Dermis blood vessel endothelial cell (primary cell): ENCODE measurements around the gene ARHGEF10L. TPM values are rescaled to one million over a fixed set of nuclear protein-coding genes. Genes with fewer than 3 reads are reported as not detected.
A peak's percentile ranks its signal among the peaks of the same experiment; 100 is the strongest.

Source experiments
- DNase-seq: peaks from one replicate; pipeline ENCODE4 v3.0.0; 2010
- total RNA-seq: library from RNA; depleted of rRNA; stranded (reverse); fragments of >200 nt; gene quantifications from 2 replicates; pipeline ENCODE4 v1.2.3, GENCODE V29; 2014

Gene ARHGEF10L
- total RNA-seq, 1 donor from 2014 or later: 0.85 TPM

DNA sequence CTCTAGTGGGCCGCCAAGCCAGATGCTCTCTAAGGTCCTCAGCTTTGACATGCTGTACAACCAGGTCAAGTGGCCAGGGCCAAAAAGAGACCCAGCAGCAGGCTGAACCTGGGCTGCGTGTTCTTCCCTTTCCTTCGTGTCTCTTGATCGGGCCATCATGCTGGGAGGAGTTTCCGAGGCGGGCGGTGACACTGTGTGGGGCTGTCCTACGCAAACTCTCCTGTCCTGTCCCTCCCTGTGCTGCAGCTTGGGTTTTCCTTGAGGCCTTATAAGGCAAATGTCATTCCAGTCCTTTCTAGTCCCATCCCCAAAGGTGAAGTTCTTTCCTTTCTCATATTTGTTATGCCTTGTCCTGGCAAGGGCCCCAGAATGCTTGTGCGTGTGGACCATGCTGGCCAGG, 56.7 kb downstream of the ARHGEF10L start:
- no peak for DNase-seq

DNA sequence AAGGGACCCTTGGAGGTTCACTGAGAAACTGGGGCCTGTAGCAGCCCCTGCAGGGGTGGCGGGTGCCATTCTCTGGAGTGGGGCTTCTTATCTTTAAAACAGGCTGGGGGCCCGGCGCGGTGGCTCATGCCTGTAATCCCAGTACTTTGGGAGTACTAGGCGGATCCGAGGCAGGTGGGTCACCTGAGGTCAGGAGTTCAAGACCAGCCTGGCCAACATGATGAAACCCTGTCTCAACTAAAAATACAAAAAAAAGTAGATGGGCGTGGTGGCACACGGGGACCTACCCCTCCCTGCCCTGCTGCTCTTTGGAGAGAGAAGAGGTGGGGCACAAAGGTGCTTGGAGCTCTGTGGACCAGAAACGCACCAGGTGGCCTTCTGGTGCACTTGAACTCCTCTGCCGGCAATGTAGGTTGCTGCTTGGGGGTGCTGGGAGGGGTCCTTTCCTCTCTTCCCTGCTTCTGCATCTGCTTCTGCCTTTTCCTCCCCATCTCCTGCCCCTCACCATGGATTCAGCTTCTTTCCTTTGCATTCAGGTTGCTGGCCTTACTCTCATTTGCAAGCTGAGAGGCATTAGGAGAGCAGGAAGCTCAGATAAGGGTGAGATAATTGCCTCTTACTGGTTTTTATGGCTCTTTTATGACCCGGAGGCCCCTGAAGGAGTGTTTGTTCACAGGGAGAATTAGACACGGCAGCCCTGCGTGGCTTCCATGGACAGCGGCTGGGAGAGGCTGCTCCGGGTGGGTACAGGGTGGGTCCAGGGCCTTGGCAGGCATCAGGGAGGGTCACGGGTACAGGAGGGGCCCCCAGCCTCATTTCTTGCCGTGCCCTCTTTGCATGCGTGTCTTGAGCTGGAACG, 57.4 kb downstream of the ARHGEF10L start:
- no peak for DNase-seq

DNA sequence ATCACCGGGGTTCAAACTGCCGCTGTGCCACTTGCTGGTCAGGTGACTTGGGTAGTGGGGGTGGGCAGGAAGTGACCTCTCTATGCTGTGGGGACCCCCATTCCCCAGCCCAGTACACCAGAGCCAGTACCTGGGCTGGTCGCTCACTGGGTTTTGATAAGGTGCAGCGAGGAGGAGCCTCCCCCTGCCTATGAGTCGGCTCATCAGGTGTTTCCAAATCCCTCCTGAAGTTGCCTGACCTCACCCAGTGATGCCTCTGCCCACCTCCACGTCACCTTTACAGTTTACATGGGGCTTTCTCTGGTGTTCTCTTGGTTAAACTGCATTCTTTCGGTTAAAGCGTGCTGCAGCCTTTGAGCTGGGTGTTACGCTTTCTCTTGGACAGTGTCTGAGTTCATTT, 58.2 kb downstream of the ARHGEF10L start:
- DNase-seq: no peak

DNA sequence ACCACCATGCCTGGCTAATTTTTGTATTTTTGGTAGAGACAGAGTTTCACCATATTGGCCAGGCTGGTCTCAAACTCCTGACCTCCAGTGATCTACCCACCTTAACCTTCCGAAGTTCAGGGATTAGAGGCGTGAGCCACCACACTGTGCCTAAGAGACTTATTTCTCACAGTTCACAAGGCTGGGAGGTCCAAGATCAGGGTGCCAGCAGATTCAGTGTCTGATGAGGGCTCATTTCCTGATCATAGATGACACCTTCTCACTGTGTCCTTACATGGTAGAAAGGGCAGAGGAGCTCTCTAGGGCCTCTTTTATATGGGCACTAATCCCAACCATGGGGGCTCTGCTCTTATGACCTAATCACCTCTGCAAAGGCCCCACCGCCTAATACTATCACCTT, 58.8 kb downstream of the ARHGEF10L start:
- no peak for DNase-seq

DNA sequence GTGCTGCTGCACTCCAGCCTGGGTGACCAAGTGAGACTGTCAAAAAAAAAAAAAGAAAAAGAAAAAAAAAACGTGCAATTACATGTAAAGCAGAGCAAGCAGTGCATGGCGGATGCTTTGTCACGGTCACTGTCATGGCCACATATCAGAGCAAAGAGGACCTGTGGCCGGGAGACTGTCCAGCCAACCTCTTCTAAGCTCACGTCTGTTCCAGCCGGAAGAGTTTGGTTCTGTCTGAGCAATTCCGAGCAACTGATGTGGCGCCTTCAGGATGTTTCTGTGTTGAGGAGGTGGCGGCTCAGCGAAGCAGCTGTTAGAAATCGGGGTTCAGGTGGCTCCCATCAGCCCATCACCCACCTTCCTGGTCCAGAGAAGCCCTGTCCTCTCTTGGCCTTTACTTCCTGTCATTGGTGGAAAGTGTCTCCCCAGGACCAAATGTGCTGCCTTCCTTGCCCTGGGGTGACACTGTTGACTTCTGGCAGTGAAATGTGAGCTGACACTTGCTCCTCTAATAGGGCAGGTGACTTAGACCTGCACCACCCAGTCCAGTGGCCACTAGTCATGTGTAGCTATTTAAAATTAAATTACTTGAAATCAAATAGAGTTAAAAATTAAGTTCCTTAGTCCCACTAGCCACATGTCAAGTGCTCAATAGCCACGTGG, 59.9 kb downstream of the ARHGEF10L start:
- no peak for DNase-seq

DNA sequence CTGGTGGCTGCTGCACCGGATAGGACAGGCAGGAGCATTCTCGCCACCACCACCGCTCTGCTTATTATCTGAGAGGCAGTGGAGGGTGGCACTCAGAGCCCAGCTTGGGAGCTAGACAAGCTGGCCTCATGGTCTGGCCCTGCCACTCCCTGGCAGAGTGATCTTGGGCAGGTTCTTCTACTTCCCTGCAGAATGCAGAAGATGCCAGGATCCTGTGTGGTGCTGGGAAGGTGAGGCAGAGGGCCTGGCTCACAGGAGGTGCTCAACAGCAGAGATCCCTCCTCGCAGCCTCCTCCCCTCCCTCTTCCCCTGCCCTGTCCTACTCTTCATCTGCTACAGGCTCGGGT, 60.4 kb downstream of the ARHGEF10L start:
- no peak for DNase-seq

DNA sequence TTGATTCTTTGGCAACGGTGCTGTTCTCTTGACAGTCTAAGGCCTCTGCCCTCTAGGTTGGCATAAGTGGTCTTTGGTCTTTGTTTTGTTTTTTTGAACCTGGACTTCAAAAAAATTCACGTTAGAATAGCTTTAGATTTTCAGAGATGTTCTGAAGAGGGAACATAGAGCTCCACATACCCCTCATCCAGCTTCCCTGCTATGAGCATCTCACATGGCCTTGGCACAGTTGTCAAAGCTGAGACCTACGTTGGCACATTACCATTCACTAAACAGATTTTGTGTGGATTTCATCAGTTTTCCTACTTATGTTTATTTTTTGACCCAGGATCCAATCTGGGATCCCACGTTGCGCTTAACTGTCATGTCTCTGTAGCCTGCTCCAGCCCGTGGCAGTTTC, 60.8 kb downstream of the ARHGEF10L start:
- no peak for DNase-seq

DNA sequence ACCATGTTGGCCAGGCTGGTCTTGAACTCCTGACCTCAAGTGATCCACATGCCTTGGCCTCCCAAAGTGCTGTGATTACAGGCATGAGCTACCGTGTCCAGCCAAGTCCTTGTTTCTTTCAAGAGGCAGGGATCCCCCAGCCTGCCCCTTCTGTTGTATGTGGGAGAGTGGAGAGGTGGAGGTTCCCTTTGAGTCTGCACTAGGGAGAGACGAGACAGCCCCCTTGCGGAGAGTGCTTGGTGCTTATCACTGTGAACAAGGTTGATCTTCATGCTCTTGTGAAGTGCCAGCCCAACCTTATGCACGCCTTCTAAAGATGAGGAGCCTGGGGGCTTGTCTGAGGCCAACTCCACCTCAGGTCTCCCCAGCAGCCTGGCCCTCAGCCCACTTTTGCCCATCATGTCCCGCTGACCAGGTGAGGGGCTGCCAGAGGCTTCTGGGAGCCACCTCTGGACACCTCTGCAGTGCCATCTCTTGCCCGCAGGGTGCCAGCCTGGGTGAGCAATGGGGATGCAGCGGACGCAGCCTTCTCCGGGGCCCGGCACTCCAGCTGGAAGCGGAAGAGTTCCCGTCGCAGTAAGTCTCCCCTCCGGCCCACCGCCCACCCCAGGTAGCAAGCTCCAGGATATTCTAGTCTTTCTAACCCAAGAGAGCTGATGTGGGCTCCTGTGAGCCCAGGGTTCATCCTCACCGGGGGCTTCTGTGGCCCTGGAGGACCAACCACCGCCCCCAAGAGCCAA, 62.3 kb downstream of the ARHGEF10L start:
- DNase-seq: no peak

DNA sequence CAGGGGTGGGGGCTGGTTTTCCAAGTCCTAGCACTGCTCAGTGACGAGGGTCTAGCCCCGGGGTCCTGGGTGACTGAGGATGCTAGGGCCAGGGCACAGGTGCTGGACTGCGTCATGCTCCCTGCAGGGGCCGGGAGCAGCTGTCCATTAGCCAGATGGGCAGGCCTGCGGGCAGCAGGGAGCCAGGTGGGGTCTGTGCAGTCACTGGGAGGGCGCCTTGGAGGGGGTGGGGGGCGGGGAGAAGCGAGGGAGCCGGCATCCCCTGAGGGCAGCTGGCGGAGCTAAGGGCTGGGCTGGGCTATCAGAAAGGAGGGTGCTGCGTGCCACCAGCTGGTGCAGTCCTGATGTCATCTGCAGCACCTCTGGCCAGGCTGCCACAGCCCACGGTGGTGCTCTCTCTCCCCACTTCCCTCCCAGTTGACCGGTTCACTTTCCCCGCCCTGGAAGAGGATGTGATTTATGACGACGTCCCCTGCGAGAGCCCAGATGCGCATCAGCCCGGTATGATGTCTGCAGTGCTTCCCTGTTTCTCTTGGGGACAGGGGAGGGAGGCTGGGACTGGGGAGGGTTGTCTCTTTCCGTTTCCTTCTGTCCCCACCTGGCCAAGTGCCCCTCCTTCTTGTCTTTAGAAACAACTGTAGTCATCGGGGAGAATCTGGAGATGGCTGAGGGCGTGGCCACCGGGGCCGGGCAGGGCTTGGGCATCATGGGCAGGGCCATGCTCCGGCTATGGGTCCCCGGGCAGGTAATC, 63.8 kb downstream of the ARHGEF10L start:
- no peak for DNase-seq

DNA sequence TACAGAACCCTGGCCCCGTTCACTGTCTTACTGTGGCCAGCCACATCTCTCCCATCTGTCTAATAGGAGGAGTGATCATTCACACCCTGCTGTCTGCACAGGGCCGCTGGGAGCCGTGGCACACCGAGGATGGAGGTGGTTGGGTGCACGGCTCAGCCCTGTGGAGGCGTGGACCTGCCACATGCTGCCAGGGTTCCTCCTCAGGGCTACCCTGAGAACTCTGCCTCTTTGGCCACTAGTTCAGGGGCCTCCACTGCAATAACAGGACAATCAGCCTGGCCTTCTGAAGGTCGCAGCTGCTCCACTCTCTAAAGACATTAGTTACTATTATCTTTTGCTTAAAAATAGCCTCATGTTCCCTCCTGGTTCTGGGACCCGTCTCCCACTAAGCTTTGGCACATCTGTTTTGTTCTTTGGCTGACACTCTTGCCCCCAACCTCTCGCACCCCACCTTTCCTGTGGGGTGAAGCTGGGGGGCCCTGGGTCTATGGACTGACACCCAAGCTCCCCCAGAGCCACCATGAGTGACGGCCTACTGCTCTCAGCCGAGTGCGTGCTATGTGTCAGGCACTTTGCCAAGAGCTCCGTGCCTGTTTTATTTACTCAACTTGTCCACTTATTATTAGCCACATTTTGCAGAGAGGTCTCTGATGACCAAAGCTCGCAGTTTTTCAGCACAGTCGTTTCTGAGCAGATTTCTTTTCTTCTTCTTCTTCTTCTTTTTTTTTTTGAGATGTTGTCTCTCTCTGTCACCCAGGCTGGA, 66.3 kb downstream of the ARHGEF10L start:
- no peak for DNase-seq

DNA sequence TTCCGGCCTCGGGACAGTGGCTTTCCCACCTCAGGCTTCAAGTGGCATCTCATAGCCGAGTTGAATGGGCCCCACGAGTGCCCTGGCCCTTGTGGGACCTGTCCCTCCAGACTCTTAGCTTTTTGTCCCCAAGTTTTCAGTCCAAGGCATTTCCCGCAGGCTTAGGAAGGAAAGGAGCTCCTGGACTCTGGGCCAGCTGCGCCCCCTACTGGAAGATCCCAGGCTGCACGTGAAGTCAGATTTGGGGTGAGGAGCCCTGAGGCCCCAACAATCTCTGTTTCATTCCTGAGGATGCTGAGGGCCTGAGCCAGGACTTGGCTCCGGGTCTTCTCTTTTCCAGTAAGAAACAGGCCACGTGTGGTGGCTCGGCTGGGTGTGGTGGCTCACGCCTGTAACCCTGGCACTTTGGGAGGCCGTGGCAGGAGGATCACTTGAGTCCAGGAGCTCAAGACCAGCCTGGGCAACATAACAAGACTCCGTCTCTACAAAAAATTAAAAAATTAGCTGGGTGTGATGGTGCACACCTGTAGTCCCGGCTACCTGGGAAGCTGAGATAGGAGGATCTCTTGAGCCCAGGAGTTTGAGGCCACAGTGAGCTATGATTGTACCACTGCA, 67.4 kb downstream of the ARHGEF10L start:
- peak; percentile 81 for DNase-seq

DNA sequence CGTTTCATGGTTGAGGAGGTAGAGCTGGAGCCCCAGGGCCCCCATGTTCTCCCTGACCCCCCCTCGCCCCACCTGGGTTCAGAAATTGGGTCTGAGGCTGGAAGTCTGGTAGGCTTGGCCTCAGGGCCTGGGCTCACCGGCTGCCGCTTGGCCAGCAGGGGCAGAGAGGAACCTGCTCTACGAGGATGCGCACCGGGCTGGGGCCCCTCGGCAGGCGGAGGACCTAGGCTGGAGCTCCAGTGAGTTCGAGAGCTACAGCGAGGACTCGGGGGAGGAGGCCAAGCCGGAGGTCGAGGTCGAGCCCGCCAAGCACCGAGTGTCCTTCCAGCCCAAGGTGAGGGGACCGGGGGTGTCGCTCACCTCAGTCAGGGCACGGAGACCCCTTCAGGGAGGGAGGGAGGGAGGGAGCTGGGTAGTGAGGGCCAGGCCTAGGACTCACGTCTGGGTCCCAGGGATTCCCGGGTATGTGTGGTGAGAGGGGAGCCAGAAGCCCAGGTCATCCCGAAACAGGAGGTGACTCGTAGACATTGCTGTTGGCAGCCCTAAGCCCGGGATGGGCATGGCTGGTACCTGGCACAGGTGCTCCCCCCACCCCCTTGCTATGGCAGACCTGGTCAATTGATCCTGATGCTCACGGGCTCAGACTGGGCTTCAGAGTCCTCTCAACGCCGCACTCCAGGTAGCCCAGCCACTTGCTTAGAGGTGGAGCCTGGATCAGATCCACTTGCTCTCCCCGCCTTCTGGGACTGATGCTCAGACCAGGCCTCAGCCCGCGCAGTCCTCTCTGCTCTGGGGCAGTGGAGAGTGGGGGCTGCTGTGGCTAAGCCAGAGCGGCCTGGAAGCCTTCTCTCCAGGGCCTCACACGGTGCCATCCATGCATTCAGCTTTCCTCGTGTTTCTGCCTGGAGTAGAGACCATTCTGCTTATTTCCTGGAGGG, 68.4 kb downstream of the ARHGEF10L start:
- DNase-seq: no peak

DNA sequence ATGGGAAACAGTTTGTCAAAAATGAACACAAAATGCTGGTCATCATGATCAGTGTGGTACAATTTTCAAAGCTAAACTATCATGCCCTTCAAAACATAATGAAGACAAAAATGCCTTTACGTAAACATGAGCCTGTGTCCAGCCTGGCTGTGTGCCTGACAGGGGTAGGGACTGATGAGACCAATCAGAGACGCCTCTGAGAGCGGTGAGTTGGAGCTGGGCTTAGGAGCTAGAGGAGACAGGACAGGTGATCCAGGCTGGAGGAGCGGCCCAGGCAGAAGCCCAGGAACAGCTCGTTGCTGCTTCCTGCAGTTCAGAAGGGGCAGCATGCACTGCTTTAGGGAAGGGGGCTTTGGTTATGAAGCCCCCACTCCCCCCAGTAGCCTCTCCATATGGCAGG, 70.0 kb downstream of the ARHGEF10L start:
- no peak for DNase-seq

DNA sequence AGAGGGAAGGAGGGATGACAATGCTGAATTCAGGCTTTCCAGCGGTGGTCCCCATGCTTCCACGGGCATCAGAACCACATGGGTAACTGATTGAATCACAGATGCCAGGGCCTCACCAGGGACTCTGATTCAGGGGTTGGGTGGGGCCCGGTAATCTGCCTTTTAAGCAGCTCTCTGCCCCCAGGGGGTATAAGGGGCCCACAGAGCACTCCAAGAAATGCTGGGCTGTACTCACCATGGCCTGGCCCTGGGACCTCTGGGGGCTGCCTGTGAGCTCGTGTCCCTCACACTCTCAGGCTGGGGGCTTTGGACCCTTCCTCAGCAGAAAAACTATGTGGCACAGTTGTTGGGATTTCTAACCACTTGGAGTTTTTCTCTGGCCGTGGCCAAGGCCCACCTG, 70.6 kb downstream of the ARHGEF10L start:
- no peak for DNase-seq

DNA sequence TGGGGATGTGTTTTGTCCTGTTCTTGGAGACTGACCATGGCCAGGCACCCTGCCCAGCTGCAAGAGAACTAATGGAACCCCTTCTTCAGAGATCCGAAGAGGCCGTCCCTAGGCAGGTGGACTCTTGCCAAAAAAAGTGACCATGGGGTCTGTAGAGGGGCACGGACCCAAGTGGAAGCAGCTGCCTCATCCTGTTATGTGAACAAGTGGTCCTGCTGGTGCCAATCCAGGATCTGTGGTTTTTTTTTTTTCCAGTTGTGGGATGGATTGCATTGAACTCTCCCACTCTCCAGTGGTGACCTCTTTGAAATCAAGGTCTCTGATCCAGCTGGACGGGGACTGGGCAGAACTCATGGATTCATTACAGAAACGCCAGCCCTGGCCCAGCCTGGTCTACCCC, 71.2 kb downstream of the ARHGEF10L start:
- DNase-seq: no peak

DNA sequence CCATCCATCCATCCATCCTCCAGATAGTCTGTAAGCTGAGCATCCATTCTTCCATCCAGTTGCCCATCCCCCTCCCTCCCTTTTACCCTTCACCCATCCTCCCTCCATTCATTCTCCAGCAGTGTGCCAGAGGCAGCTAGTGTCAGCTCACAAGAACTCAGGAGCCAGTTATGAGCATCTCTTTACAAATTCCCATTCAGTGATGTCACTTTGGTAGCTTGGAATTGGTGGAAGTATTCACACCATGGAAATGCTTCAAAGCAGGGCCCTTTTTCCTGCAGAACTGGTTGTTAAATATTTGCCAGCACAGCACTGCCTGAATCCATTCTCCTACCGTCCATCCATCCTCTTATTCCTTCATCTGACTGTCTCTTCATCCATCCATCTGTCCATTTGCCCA, 72.5 kb downstream of the ARHGEF10L start:
- DNase-seq: no peak

DNA sequence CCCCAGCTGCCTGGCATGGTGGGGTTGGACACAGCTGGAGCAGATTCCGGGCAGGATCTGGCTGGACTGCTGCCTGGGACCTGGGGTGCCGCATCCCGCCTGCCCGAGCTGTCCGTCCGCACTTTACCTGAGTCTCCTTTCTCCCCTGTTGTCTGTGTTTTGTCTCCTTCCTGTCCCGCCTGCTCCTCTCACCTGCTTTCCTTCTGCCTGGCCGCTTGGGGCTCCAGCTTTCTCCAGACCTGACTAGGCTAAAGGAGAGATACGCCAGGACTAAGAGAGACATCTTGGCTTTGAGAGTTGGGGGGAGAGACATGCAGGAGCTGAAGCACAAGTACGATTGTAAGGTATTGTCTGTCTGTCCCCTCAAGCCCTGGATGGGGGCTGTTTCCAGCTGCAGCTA, 73.3 kb downstream of the ARHGEF10L start:
- DNase-seq: no peak

DNA sequence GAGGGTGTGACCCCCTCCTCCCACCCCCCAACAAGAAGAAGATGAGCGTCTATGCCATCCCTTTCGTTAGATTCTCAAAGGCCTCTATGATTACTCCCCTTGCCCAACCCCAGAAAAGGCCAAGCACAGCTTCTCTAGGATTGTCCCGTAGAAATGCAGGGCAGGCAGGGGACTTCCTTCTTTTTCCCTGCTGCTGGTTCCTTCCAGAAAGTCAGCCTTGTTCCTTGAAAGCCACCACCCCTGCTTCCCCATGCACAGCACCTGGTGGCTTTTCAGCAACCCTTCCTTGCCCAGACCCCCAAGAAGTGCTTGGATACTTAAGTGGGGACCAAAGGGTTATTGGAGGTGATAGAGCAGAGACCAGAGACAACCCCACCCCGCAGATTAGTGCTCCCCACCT, 75.1 kb downstream of the ARHGEF10L start:
- no peak for DNase-seq

DNA sequence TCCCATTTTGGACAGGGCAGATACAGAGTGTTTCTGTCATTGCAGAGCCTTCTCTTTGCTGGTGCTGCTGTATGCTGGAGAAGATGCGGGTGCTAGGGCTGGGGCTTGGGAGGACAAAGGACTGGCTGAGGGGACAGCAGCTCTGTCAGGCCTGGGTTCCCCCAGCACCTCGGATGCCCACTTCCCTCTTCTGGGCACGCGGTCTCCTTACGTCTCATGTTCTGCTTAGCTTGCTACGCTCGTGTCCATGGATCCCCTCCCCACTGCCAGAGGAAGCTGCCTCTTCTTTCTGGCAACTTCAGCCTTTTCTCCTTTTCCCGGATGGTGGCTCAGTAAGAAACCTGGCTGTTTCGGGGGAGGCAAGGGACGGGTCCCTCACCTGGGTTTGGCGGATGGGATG, 75.7 kb downstream of the ARHGEF10L start:
- DNase-seq: no peak

DNA sequence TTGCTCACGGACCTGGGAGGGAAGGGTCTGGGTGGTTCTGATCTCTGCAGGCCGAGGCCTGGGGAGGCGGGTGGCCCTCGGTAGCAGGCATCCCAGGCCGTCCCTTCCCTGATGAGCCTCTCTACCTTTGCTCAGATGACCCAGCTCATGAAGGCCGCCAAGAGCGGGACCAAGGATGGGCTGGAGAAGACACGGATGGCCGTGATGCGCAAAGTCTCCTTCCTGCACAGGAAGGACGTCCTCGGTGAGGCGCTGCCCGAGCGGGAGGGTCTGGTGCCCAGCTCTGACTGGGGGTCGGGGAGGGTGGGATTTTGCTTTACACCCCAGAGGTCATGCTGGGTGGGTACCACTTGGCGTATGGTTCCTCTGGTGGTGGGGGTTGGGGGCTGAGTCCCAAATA, 76.5 kb downstream of the ARHGEF10L start:
- DNase-seq: no peak
